ENCODE data around the gene CTSA.

GRCh38 chr20:45842169-45842812 lies 48.8 kb upstream of the CTSA start:
- TF ChIP-seq CTCF (conservative IDR thresholded peaks at IDR 0.05) (no peak), EZH2 (IDR thresholded peaks at IDR 0.05; ENCODE audit: low read depth) (no peak)

All from PC-9 (cell line).